Aorta (tissue), 5 donors: ENCODE results near the gene MYO7B. TPM values are rescaled to one million over a fixed set of nuclear protein-coding genes. Genes with fewer than 3 reads are reported as not detected.

ENCODE experiments used
- ATAC-seq: fragments of 200-7000 bp; cut with Tn5 transposase; one replicate; pipeline ENCODE4 v1.9.1; 2022; ENCODE audit warnings: moderate library complexity; ENCODE audit not compliant: low FRiP score
- DNase-seq, 2 donors: peaks; one replicate each; pipeline ENCODE4 v3.0.0-alpha.2; 2020
- H3K27ac ChIP-seq, 2 donors: one replicate each; pipeline ENCODE4 v1.5.1; 2013; ENCODE audit warnings: low read length in 2 of 2, mild to moderate bottlenecking in 2 of 2, moderate library complexity in 2 of 2, control low read depth in 1 of 2, inconsistent platforms in 1 of 2, low read depth in 1 of 2
- H3K27me3 ChIP-seq, 2 donors: one replicate each; pipeline ENCODE4 v1.6.1; 2013; ENCODE audit warnings: control low read depth in 1 of 2, low read length in 1 of 2, mild to moderate bottlenecking in 1 of 2, moderate library complexity in 1 of 2; ENCODE audit not compliant: insufficient read depth in 2 of 2, control insufficient read depth in 1 of 2
- H3K36me3 ChIP-seq, 2 donors: one replicate each; pipeline ENCODE4 v1.6.1; 2013; ENCODE audit warnings: control low read depth in 1 of 2, low read length in 1 of 2, mild to moderate bottlenecking in 1 of 2; ENCODE audit not compliant: insufficient read depth in 2 of 2, control insufficient read depth in 1 of 2
- H3K4me1 ChIP-seq, 2 donors: one replicate each; pipeline ENCODE4 v1.6.1; 2013; ENCODE audit warnings: low read length in 2 of 2, control low read depth in 1 of 2, mild to moderate bottlenecking in 1 of 2, moderate library complexity in 1 of 2; ENCODE audit not compliant: insufficient read depth in 2 of 2, control insufficient read depth in 1 of 2
- H3K4me3 ChIP-seq, 2 donors: one replicate each; pipeline ENCODE4 v1.5.1; 2013; ENCODE audit warnings: low read length in 2 of 2, control low read depth in 1 of 2, mild to moderate bottlenecking in 1 of 2
- H3K9me3 ChIP-seq: one replicate; pipeline ENCODE4 v1.6.1; 2013; ENCODE audit warnings: mild to moderate bottlenecking, low read length; ENCODE audit not compliant: control insufficient read depth
- WGBS, 2 donors: extraction: QIAGEN DNeasy Blood & Tissue Kit; methylation state at CpG; one replicate each; pipeline ENCODE4 v1.1.7; 2013; 5-methylcytosine and 5-hydroxymethylcytosine counted together
- intact Hi-C, 2 donors: fragments of 100-400 bp; cut with DNase I; formaldehyde crosslinking; loops; one replicate each; pipeline versions ENCODE4 v1.14.2 to v1.15.0; 2022
- polyA plus RNA-seq, 2 donors: library from polyadenylated mRNA; stranded (reverse); fragments of 200-250 nt; gene quantifications; one replicate each; pipeline ENCODE4 v1.2.3, GENCODE V29; 2013
- total RNA-seq, 2 donors: library from RNA; stranded (reverse); fragmentation: NEBNext Ultra II Directional; extraction: Animal tissue kit (Norgen Biotek cat#: 25700); gene quantifications; one replicate each; pipeline ENCODE4 v1.2.1, GENCODE V29; 2021
- donor health status: healthy with polysubstance abuse.
- donor health status: Bipolar disorder and iron deficiency.
- donor health status: DM: no; HTN: no; CAD: no.
- donor health status: DM: no; HTN: no; CAD: no.
- donor health status: DM: yes; HTN: yes; CAD: no.

The MYO7B gene
- total and polyA plus RNA-seq, 4 donors, result 0.32 to 26.3 (median 1.6) TPM

DNA sequence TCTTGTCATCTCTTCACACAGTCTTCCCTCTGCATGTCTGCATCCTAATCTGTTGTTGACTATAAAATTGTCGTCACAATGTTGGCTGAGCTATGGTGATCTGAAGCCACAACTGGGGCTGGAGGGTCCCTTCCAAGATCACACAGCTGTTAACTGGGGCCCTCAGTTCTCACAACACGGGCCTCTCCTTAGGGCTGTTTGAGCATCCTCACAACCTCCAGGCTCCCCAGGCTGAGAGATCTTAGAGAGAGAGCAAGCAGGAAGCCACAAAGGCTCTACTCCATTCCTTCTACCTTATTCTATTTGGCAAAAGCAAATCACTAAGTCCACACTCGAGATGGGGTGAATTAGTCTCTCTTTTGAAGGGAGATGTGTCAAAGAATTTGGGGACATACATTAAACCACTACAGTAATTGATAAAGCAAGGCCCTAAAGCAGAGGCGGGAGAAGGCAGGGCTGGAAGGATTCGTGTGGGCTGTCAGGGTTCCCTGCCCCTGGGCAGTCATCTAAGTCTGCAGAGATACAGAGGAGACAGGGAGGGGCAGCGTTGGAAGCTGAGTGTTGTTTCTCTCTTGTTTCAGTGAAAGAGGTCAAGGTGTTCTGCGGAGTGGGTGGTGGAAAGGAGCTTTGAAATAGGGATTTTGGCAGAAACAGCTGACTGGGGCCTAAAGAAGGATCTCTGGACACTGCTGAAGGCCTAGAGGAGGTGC, 15.9 kb downstream of the MYO7B start:
- ATAC-seq, result no peak
- intact Hi-C loops, result no loop called here
- DNase-seq, result no peak
- H3K4me3 ChIP-seq, result no peak overlapping the region
- H3K27me3 ChIP-seq, result no peaks in the 10 kb centered on the region
- no peaks in the 10 kb centered on the region for H3K9me3 ChIP-seq
- no peaks in the 10 kb centered on the region for H3K36me3 ChIP-seq
- H3K27ac ChIP-seq, result no peak overlapping the region
- no peaks in the 10 kb centered on the region for H3K4me1 ChIP-seq
- 88 to 93% methylated on average over 7 of the region's 7 CpGs for WGBS, 2 donors

DNA sequence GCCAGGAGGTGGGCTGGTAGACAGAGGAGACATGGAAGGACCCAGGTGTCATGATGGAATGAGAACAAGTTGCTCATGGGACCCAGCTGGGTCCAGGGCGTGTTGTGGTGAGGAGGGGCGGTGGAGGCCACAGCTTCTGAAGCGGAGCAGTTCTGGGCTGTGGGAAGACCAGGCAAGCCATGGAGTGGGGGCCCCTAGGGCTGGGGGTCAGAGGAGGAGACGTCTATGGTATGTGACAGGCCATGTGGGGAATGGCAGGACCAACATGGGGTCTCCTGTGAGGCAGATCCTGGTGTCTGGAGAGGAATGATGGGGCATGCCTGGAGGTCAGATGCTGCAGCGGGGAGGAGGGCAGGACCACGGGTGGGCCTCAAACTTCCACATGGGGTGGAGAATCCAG, 16.9 kb downstream of the MYO7B start:
- Histone ChIP-seq H3K9me3 (no peaks in the 10 kb centered on the region), H3K27ac (no peak overlapping the region), H3K4me1 (no peaks in the 10 kb centered on the region), H3K4me3 (no peak overlapping the region), H3K36me3 (no peaks in the 10 kb centered on the region), H3K27me3 (no peaks in the 10 kb centered on the region)
- 88 to 91% methylated on average over 6 of the region's 6 CpGs for WGBS, 2 donors
- ATAC-seq (no peak), DNase-seq (no peak)
- intact Hi-C loops, result no loop called here

DNA sequence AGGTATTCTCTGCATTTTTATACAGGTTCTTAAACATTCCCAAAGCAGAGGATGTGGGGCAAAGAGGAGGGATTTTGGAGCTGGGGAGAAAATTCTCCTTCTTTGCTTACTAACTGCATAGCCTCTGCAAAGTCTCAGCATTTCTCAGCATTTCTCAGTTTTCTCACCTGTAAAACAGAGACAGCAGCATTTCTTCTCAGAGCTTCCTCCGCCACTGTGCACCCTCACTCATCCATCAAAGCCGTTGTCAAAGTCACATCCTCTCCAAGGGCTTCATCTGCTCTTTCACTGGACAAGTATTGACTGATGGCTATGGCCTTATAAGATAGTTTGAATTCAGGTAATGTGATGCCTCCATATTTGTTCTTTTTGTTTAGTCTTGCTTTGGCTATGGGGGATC, 17.4 kb downstream of the MYO7B start:
- Histone ChIP-seq H3K4me3 (no peak overlapping the region), H3K9me3 (no peaks in the 10 kb centered on the region), H3K27ac (no peak overlapping the region), H3K36me3 (no peaks in the 10 kb centered on the region), H3K27me3 (no peaks in the 10 kb centered on the region), H3K4me1 (no peaks in the 10 kb centered on the region)
- ATAC-seq (no peak), DNase-seq (no peak)
- 92 to 95% methylated on average over 2 of the region's 2 CpGs for WGBS, 2 donors
- intact Hi-C loops, result no loop called here

GRCh38 chr2:127558911-127559310, 23.4 kb downstream of the MYO7B start:
- no peak overlapping the region for H3K27ac ChIP-seq
- H3K27me3 ChIP-seq, result no peaks in the 10 kb centered on the region
- WGBS, 2 donors, result 92 to 93% methylated on average over 8 of the region's 8 CpGs
- ATAC-seq, result no peak
- H3K36me3 ChIP-seq, result no peaks in the 10 kb centered on the region
- peaks cover 0 to 3% of the 10 kb centered on the region in 2 donors for H3K4me1 ChIP-seq
- no peak overlapping the region for H3K4me3 ChIP-seq
- no peak for DNase-seq
- intact Hi-C loops, result no loop called here
- no peaks in the 10 kb centered on the region for H3K9me3 ChIP-seq

DNA sequence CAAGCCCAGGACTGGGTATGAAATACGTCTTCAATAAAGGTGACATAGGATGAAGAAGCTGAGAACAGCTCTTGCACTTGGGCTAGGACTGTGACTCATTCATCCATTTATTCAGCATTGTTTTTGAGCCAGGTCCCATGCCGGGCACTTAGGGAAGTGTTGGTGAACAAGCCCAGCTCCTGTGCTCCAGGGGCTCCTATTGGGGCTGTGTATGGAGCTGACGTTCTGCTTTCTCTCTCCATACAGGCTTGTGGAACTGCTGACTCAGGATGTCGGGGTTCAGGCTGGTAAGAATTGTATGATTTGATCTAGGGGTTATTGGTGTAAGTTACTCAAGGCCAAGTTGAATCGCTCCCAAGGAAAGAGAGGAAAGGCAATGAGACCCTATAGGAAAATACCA, 24.0 kb downstream of the MYO7B start:
- Histone ChIP-seq H3K27ac (no peak overlapping the region), H3K27me3 (no peaks in the 10 kb centered on the region), H3K4me3 (no peak overlapping the region), H3K9me3 (no peaks in the 10 kb centered on the region), H3K4me1 (peaks cover 0 to 3% of the 10 kb centered on the region in 2 donors), H3K36me3 (no peaks in the 10 kb centered on the region)
- ATAC-seq (no peak), DNase-seq (no peak)
- 89% methylated on average over 5 of the region's 5 CpGs for WGBS, 2 donors
- intact Hi-C loops, result no loop called here

GRCh38 chr2:127560201-127560930, 24.9 kb downstream of the MYO7B start:
- H3K27ac ChIP-seq, result peak overlapping the region in 1 of 2 donors; percentile 16
- no peaks in the 10 kb centered on the region for H3K9me3 ChIP-seq
- intact Hi-C loops, result loop anchor here in 1 of 2 donors (10.0 kb wide), 1 partner anchor 136 kb away; no protein-coding TSS in a partner anchor
- peaks cover 0 to 3% of the 10 kb centered on the region in 2 donors for H3K4me1 ChIP-seq
- no peak overlapping the region for H3K4me3 ChIP-seq
- no peaks in the 10 kb centered on the region for H3K36me3 ChIP-seq
- ATAC-seq (peak; percentile 64), DNase-seq (no peak)
- 25 to 29% methylated on average over 13 of the region's 13 CpGs for WGBS, 2 donors
- no peaks in the 10 kb centered on the region for H3K27me3 ChIP-seq

DNA sequence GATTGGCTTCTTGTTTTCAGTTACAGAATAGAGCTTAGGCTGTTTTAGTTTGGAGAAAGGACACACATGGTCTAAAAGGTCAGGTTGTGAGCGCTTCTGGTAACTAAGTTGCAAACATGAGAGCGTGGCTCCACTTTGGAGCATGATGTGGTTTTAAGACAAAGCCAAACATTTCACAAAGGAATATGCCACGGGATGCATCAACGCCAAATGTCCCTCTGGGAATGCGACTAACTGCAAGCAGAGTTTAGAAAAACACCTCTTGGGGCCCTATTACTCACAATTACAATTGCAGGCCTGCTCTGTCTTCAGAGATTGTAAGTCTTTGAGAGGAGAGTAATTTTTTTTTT, 25.4 kb downstream of the MYO7B start:
- no peak for DNase-seq
- H3K4me1 ChIP-seq, result peaks cover 0 to 3% of the 10 kb centered on the region in 2 donors
- intact Hi-C loops, result loop anchor here in 1 of 2 donors (10.0 kb wide), 1 partner anchor 136 kb away; no protein-coding TSS in a partner anchor
- 24 to 30% methylated on average over 5 of the region's 5 CpGs for WGBS, 2 donors
- no peak overlapping the region for H3K4me3 ChIP-seq
- no peaks in the 10 kb centered on the region for H3K9me3 ChIP-seq
- H3K36me3 ChIP-seq, result no peaks in the 10 kb centered on the region
- no peaks in the 10 kb centered on the region for H3K27me3 ChIP-seq
- no peak overlapping the region for H3K27ac ChIP-seq
- no peak for ATAC-seq

- Histone ChIP-seq H3K36me3 (no peaks in the 10 kb centered on the region), H3K4me1 (peaks cover 0 to 3% of the 10 kb centered on the region in 2 donors), H3K27ac (no peak overlapping the region), H3K27me3 (no peaks in the 10 kb centered on the region), H3K4me3 (no peak overlapping the region), H3K9me3 (no peaks in the 10 kb centered on the region)
- 96% methylated on average over 8 of the region's 8 CpGs for WGBS, 2 donors
- DNase-seq (no peak), ATAC-seq (no peak)
- intact Hi-C loops, result loop anchor here in 1 of 2 donors (10.0 kb wide), 1 partner anchor 137 kb away; no protein-coding TSS in a partner anchor
Measured at GRCh38 chr2:127561371-127561770, 25.9 kb downstream of the MYO7B start.

DNA sequence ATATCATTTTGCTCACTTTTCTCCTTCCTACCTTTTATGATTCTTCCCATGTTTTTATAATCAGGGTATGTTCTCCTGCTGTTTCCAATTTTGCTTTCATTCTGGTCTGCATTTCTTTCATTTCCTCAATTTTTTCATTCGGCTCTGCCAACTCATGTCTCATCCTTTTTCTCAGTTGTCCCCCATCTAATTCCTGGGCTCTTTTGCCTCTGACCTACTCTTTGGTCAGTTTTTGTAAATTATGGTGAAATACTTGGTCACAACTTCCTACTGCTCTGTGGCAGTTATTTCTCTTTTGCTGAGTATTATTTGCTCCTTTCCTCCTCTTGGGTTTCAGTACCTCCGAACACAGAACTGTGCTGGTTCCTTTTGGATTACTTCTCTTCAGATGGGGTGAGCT, 27.5 kb downstream of the MYO7B start:
- Histone ChIP-seq H3K4me3 (no peak overlapping the region), H3K36me3 (no peaks in the 10 kb centered on the region), H3K27ac (no peak overlapping the region), H3K9me3 (no peaks in the 10 kb centered on the region), H3K27me3 (no peaks in the 10 kb centered on the region), H3K4me1 (peaks cover 0 to 3% of the 10 kb centered on the region in 2 donors)
- DNase-seq (no peak), ATAC-seq (no peak)
- 96 to 97% methylated on average over 2 of the region's 2 CpGs for WGBS, 2 donors
- intact Hi-C loops, result loop anchor here in 1 of 2 donors (10.0 kb wide), 1 partner anchor 138 kb away; no protein-coding TSS in a partner anchor
